GM23248 (cell line): Measurements from ENCODE around the gene WDR88. TPM values are rescaled to one million over a fixed set of nuclear protein-coding genes. Genes with fewer than 3 reads are reported as not detected.

Experiments
- DNase-seq: peaks from one replicate; pipeline ENCODE4 v3.0.0-alpha.2; 2015
- H2AFZ ChIP-seq: fragments of 200-600 bp; sonication (generic); 2 replicates; pipeline ENCODE4 v1.6.1; 2016; ENCODE audit warnings: antibody characterized with exemption
- H3F3A ChIP-seq: fragments of 200-600 bp; sonication (generic); 2 replicates; pipeline ENCODE4 v1.6.1; 2016; ENCODE audit warnings: mild to moderate bottlenecking, antibody characterized with exemption, mixed run types; ENCODE audit not compliant: insufficient read depth
- H3K27ac ChIP-seq: fragments of 200-600 bp; sonication (generic); 2 replicates; pipeline ENCODE4 v1.5.1; 2016; ENCODE audit warnings: mild to moderate bottlenecking
- H3K27me3 ChIP-seq: fragments of 200-600 bp; sonication (generic); replicated peaks from 2 replicates; pipeline ENCODE4 v1.6.1; 2016; ENCODE audit warnings: mild to moderate bottlenecking; ENCODE audit not compliant: insufficient read depth
- H3K36me3 ChIP-seq: fragments of 200-600 bp; sonication (generic); 2 replicates; pipeline ENCODE4 v1.6.1; 2016; ENCODE audit warnings: low read depth, mild to moderate bottlenecking
- H3K4me1 ChIP-seq: fragments of 200-600 bp; sonication (generic); 2 replicates; pipeline ENCODE4 v1.6.1; 2016; ENCODE audit warnings: mild to moderate bottlenecking; ENCODE audit not compliant: insufficient read depth
- H3K4me2 ChIP-seq: fragments of 200-600 bp; sonication (generic); one replicate; pipeline ENCODE4 v1.6.1; 2016; ENCODE audit warnings: mild to moderate bottlenecking; ENCODE audit not compliant: unreplicated experiment
- H3K4me3 ChIP-seq: fragments of 200-600 bp; sonication (generic); 2 replicates; pipeline ENCODE4 v1.5.1; 2016; ENCODE audit warnings: mild to moderate bottlenecking
- H3K79me2 ChIP-seq: fragments of 200-600 bp; sonication (generic); 2 replicates; pipeline ENCODE4 v1.6.1; 2016; ENCODE audit warnings: mild to moderate bottlenecking; ENCODE audit not compliant: insufficient read depth
- H3K9ac ChIP-seq: fragments of 200-600 bp; sonication (generic); 2 replicates; pipeline ENCODE4 v1.6.1; 2016; ENCODE audit warnings: mild to moderate bottlenecking
- H3K9me2 ChIP-seq: fragments of 200-600 bp; sonication (generic); 2 replicates; pipeline ENCODE4 v1.6.1; 2016; ENCODE audit warnings: mixed run types, mild to moderate bottlenecking, moderate library complexity; ENCODE audit not compliant: insufficient read depth
- H3K9me3 ChIP-seq: fragments of 200-600 bp; sonication (generic); one replicate; pipeline ENCODE4 v1.6.1; 2017; ENCODE audit warnings: low read depth
- H4K20me1 ChIP-seq: fragments of 200-600 bp; sonication (generic); 2 replicates; pipeline ENCODE4 v1.6.0; 2016; ENCODE audit not compliant: insufficient read depth
- EZH2 ChIP-seq: fragments of 200-600 bp; sonication (generic); IDR thresholded peaks from 2 replicates; pipeline ENCODE4 v1.6.1; 2018; ENCODE audit warnings: antibody characterized with exemption, mild to moderate bottlenecking; ENCODE audit not compliant: insufficient read depth, poor library complexity, severe bottlenecking
- EZH2phosphoT487 ChIP-seq: fragments of 200-600 bp; sonication (generic); IDR thresholded peaks from 2 replicates; pipeline ENCODE4 v1.6.1; 2018; ENCODE audit warnings: antibody characterized with exemption, moderate library complexity, mild to moderate bottlenecking, low read depth; ENCODE audit not compliant: insufficient read depth
- WGBS, 2 experiments: methylation state at CpG; one replicate each; pipeline ENCODE4 v1.1.6; 2015 to 2017; ENCODE audit warnings: low lambda C conversion rate in 2 of 2, low coverage in 1 of 2; ENCODE audit errors: missing lambda C conversion rate in 2 of 2; 5-methylcytosine and 5-hydroxymethylcytosine counted together
- in situ Hi-C: fragments of 300-500 bp; cut with MboI; formaldehyde crosslinking; loops from 2 replicates; pipeline ENCODE4 v1.15.0; 2020
- polyA plus RNA-seq: library from polyadenylated mRNA; unstranded; fragments of >200 nt; fragmentation: Nextera tagmentation; extraction: Ambion mirVana; gene quantifications from 2 replicates; pipeline ENCODE4 v1.2.1, GENCODE V29; 2016
- total RNA-seq: library from RNA; depleted of rRNA; stranded (reverse); fragments of >200 nt; shearing (Covaris generic); gene quantifications from 2 replicates; pipeline ENCODE4 v1.2.3, GENCODE V29; 2014

WDR88 gene
- total and polyA plus RNA-seq, 2 experiments from 2014 or later = 0.10 TPM; not detected in 1

GRCh38 chr19:33212436-33213172 lies 80.7 kb downstream of the WDR88 start:
- no peak overlapping the region for H3K27ac ChIP-seq
- H4K20me1 ChIP-seq = no peaks in the 10 kb centered on the region
- H3K4me2 ChIP-seq = no peak overlapping the region
- no peaks in the 10 kb centered on the region for H3K9me2 ChIP-seq
- DNase-seq = no peak
- H3F3A ChIP-seq = no peaks in the 10 kb centered on the region
- WGBS, 2 experiments = 70 to 72% methylated on average over 27 to 30 of the region's 30 CpGs
- TF ChIP-seq EZH2phosphoT487 (no peak), EZH2 (no peak)
- no peaks in the 10 kb centered on the region for H3K9me3 ChIP-seq
- no peak overlapping the region for H3K4me3 ChIP-seq
- no peaks in the 10 kb centered on the region for H3K79me2 ChIP-seq
- no peak overlapping the region for H2AFZ ChIP-seq
- H3K4me1 ChIP-seq = no peaks in the 10 kb centered on the region
- no peaks in the 10 kb centered on the region for H3K27me3 ChIP-seq
- H3K9ac ChIP-seq = no peak overlapping the region
- no peaks in the 10 kb centered on the region for H3K36me3 ChIP-seq
- in situ Hi-C loops = no loop called here

DNA sequence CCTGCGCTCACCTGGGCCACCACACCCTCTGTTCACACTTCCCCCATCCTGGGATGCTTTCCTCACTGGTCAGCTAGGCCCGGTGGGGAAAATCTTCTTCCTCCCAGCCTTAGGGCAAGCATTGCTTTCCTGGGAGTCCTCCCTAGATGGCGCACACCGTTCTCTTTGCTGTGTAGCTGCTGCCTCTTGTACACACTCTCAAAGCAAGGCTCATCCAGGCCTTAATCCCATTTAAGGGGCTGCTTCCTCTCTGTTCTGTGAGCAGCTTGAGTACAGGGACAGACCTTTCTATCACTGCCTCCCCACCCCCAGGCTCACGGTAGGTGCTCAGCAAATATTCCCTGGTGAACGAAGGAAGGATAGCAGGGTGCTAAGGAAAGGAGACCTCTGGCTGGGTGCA lies 82.7 kb downstream of the WDR88 start:
- H3K27me3 ChIP-seq = no peaks in the 10 kb centered on the region
- TF ChIP-seq EZH2 (no peak), EZH2phosphoT487 (no peak)
- H3K4me2 ChIP-seq = no peak overlapping the region
- H3K9ac ChIP-seq = no peak overlapping the region
- no peaks in the 10 kb centered on the region for H3K9me2 ChIP-seq
- peak; percentile 53 for DNase-seq
- in situ Hi-C loops = no loop called here
- no peaks in the 10 kb centered on the region for H4K20me1 ChIP-seq
- no peaks in the 10 kb centered on the region for H3K36me3 ChIP-seq
- no peaks in the 10 kb centered on the region for H3F3A ChIP-seq
- no peaks in the 10 kb centered on the region for H3K4me1 ChIP-seq
- H3K9me3 ChIP-seq = no peaks in the 10 kb centered on the region
- H2AFZ ChIP-seq = no peak overlapping the region
- no peak overlapping the region for H3K4me3 ChIP-seq
- H3K27ac ChIP-seq = no peak overlapping the region
- WGBS, 2 experiments = 48 to 53% methylated on average over 6 of the region's 6 CpGs
- no peaks in the 10 kb centered on the region for H3K79me2 ChIP-seq

DNA sequence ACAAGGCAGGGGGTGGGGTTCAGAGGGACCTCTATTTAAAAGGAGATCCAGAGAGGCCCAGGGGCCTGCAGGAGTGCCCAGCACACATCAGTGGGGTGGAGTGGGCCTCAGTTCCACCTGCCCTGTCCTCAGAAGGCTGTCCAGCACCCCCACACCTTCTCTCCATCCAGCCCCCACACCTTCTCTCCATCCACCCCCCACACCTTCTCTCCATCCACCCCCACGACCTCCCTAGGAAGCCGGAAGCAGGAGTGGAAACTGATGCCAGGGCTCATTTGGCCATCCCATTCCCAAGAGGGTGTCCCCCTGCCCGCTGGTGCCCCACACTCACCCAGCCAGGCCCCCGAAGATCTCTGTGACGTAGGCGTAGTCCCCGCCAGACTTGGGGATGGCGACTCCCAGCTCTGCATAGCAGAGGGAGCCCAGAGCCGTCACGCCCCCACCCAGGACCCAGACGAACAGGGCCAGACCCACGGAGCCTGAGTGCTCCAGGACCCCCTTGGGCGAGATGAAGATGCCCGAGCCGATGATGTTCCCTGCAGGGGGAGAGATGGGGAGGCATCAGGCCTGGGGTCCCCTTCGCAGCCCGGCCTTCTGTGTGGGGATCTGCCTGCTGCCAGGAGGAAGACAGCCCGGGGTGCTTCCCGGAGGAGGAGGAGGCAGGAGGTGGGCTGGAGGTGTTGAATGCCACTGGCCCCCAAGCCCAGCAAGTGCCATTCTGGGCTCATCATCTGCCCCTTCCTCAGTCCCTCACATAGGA lies 83.7 kb downstream of the WDR88 start:
- Histone ChIP-seq H3K4me1 (no peaks in the 10 kb centered on the region), H3K9ac (no peak overlapping the region), H3K27ac (no peak overlapping the region), H3K4me2 (no peak overlapping the region), H3K27me3 (no peaks in the 10 kb centered on the region), H3F3A (no peaks in the 10 kb centered on the region), H4K20me1 (no peaks in the 10 kb centered on the region), H3K36me3 (no peaks in the 10 kb centered on the region), H2AFZ (no peak overlapping the region), H3K79me2 (no peaks in the 10 kb centered on the region), H3K9me3 (no peaks in the 10 kb centered on the region), H3K4me3 (no peak overlapping the region), H3K9me2 (no peaks in the 10 kb centered on the region)
- in situ Hi-C loops = no loop called here
- TF ChIP-seq EZH2phosphoT487 (no peak), EZH2 (no peak)
- 80% methylated on average over 18 to 19 of the region's 19 CpGs for WGBS, 2 experiments
- no peak for DNase-seq

DNA sequence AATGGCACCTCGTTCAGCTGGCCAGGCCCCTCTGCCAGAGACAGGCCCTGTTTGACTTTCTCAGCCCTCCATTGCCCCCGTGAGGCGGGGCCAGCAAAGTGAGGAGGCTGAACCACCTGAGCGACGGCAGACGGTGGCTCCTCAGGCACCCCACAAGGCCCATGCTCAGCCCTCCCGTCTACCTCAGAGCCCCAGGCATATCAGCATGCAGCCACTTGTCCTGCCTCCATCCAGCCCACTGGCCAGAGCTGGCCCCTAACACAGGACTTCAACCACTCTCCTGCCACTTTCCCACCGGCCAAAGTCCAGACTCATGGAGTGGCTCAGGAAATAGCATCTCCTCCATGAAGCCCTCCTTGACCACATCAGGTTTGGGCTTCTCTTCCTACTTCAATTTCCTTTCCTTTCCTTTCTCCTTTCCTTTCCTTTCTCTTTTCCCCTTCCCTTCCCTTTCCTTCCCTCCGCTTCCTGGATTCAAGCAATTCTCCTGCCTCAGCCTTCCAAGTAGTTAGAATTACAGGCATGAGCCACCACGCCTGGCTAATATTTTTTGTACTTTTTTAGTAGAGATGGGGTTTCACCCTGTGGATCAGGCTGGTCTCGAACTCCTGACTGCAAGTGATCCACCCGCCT lies 84.4 kb downstream of the WDR88 start:
- Histone ChIP-seq H3K79me2 (no peaks in the 10 kb centered on the region), H3K9me3 (no peaks in the 10 kb centered on the region), H3K9me2 (no peaks in the 10 kb centered on the region), H3K9ac (no peak overlapping the region), H3K4me3 (no peak overlapping the region), H3K4me1 (no peaks in the 10 kb centered on the region), H3K36me3 (no peaks in the 10 kb centered on the region), H3F3A (no peaks in the 10 kb centered on the region), H3K4me2 (no peak overlapping the region), H4K20me1 (no peaks in the 10 kb centered on the region), H3K27ac (no peak overlapping the region), H2AFZ (no peak overlapping the region), H3K27me3 (no peaks in the 10 kb centered on the region)
- WGBS, 2 experiments = 55 to 62% methylated on average over 12 of the region's 12 CpGs
- no peak for TF ChIP-seq EZH2
- no peak for TF ChIP-seq EZH2phosphoT487
- DNase-seq = no peak
- in situ Hi-C loops = no loop called here
